H1 (cell line): ENCODE results near the gene ITPK1. TPM values are rescaled to one million over a fixed set of nuclear protein-coding genes. Genes with fewer than 3 reads are reported as not detected.
A peak's percentile ranks its signal among the peaks of the same experiment; 100 is the strongest.

ENCODE experiments used
- CTCF ChIA-PET: fragments of 300-600 bp; sonication (Branson Sonifier 250); formaldehyde crosslinking; loops from one replicate; lab custom pipeline; 2021; ENCODE audit not compliant: partially characterized antibody; lab: Charles Lee
- POLR2A ChIA-PET: fragments of 300-600 bp; sonication (Branson Sonifier 250); formaldehyde crosslinking; loops from one replicate; lab custom pipeline; 2021; ENCODE audit warnings: inconsistent platforms; ENCODE audit not compliant: partially characterized antibody; lab: Charles Lee
- DNase-seq, 2 experiments: peaks; one replicate each; pipeline versions ENCODE4 v3.0.0 to v3.0.0-alpha.2; 2010 to 2022; ENCODE audit warnings: low spot score in 2 of 2, low read depth in 1 of 2, mixed read lengths in 1 of 2
- FAIRE-seq: peaks from 2 replicates; lab custom pipeline; 2011; peaks lifted over from hg19 to GRCh38; lab: Jason Lieb, UNC
- H2AFZ ChIP-seq: 2 replicates; pipeline ENCODE4 v1.8.1; 2012; ENCODE audit warnings: low read length, inconsistent platforms
- H2AK5ac ChIP-seq: 2 replicates; pipeline ENCODE4 v1.6.1; 2013; ENCODE audit warnings: low read depth, low read length
- H2BK120ac ChIP-seq: replicated peaks from 2 replicates; pipeline ENCODE3; 2013; ENCODE audit warnings: low read depth, low read length, inconsistent platforms
- H2BK12ac ChIP-seq: 2 replicates; pipeline ENCODE4 v1.6.1; 2013; ENCODE audit warnings: low read depth, low read length
- H2BK15ac ChIP-seq: 2 replicates; pipeline ENCODE4 v1.6.1; 2013; ENCODE audit warnings: low read length
- H2BK20ac ChIP-seq: 2 replicates; pipeline ENCODE4 v1.6.1; 2013; ENCODE audit warnings: low read length
- H2BK5ac ChIP-seq: 2 replicates; pipeline ENCODE4 v1.6.1; 2013; ENCODE audit warnings: low read depth, low read length
- H3K14ac ChIP-seq: 2 replicates; pipeline ENCODE4 v1.6.1; 2013; ENCODE audit warnings: inconsistent platforms; ENCODE audit not compliant: insufficient read length
- H3K18ac ChIP-seq: 2 replicates; pipeline ENCODE4 v1.6.1; 2013; ENCODE audit warnings: low read length; ENCODE audit errors: extremely low read depth
- H3K23ac ChIP-seq: 2 replicates; pipeline ENCODE4 v1.6.1; 2013; ENCODE audit warnings: inconsistent platforms; ENCODE audit not compliant: insufficient read length
- H3K23me2 ChIP-seq: 2 replicates; pipeline ENCODE4 v1.6.1; 2013; ENCODE audit warnings: low read depth, low read length
- H3K27ac ChIP-seq: 2 replicates; pipeline ENCODE4 v1.6.1; 2011; ENCODE audit warnings: low read depth, low read length, inconsistent platforms
- H3K27me3 ChIP-seq, 4 experiments: replicated peaks in 1 of 4; 1 replicate in 1 of 4; 2 replicates in 3 of 4; pipeline versions ENCODE4 v1.6.1 to v1.8.1; 2011 to 2013; ENCODE audit warnings: low read length in 3 of 4, mild to moderate bottlenecking in 3 of 4, inconsistent platforms in 2 of 4, mixed read lengths in 2 of 4, moderate library complexity in 1 of 4; ENCODE audit not compliant: control insufficient read depth in 3 of 4, insufficient read depth in 3 of 4; ENCODE audit errors: extremely low read depth in 1 of 4
- H3K36me3 ChIP-seq, 4 experiments: 2 replicates each; pipeline versions ENCODE4 v1.6.1 to v1.8.1; 2011 to 2013; ENCODE audit warnings: mild to moderate bottlenecking in 4 of 4, low read length in 3 of 4, moderate library complexity in 2 of 4, control low read depth in 1 of 4, inconsistent platforms in 1 of 4; ENCODE audit not compliant: insufficient read depth in 4 of 4, control insufficient read depth in 2 of 4
- H3K4ac ChIP-seq: replicated peaks from 2 replicates; pipeline ENCODE3; 2013; ENCODE audit warnings: low read length, low read depth, mixed read lengths, inconsistent platforms; ENCODE audit not compliant: insufficient read length
- H3K4me1 ChIP-seq, 4 experiments: replicated peaks in 1 of 4; 1 replicate in 1 of 4; 2 replicates in 3 of 4; pipeline versions ENCODE4 v1.6.1 to v1.8.1; 2011 to 2013; ENCODE audit warnings: low read length in 3 of 4, inconsistent platforms in 2 of 4, mixed read lengths in 1 of 4; ENCODE audit not compliant: insufficient read depth in 4 of 4, control insufficient read depth in 3 of 4
- H3K4me2 ChIP-seq, 2 experiments: 2 replicates each; pipeline versions ENCODE4 v1.6.1 to v1.8.1; 2011 to 2013; ENCODE audit warnings: low read depth in 2 of 2, low read length in 2 of 2, control low read depth in 1 of 2, inconsistent platforms in 1 of 2, mild to moderate bottlenecking in 1 of 2; ENCODE audit not compliant: insufficient read depth in 1 of 2
- H3K4me3 ChIP-seq, 4 experiments: fragments of 200-600, 300-600 bp in 1 of 4; sonication (generic), shearing (Covaris generic), sonication (Bioruptor Twin) in 1 of 4; 2 replicates each; pipeline versions ENCODE4 v1.5.1 to v1.8.1; 2011 to 2016; ENCODE audit warnings: low read length in 4 of 4, low read depth in 3 of 4, control low read depth in 2 of 4, inconsistent platforms in 2 of 4, mild to moderate bottlenecking in 2 of 4, mixed read lengths in 1 of 4, moderate library complexity in 1 of 4; ENCODE audit not compliant: insufficient read depth in 2 of 4; ENCODE audit errors: extremely low read depth in 1 of 4
- H3K56ac ChIP-seq: replicated peaks from 2 replicates; pipeline ENCODE3; 2013; ENCODE audit warnings: low read depth, mild to moderate bottlenecking, mixed read lengths, low read length, inconsistent platforms; ENCODE audit not compliant: insufficient read length
- H3K79me1 ChIP-seq: 2 replicates; pipeline ENCODE4 v1.6.1; 2013; ENCODE audit warnings: low read depth, low read length, control low read depth
- H3K79me2 ChIP-seq, 2 experiments: 2 replicates each; pipeline versions ENCODE4 v1.6.1 to v1.8.1; 2012 to 2013; ENCODE audit warnings: low read length in 2 of 2, mild to moderate bottlenecking in 2 of 2, inconsistent platforms in 1 of 2; ENCODE audit not compliant: insufficient read depth in 2 of 2, control insufficient read depth in 1 of 2
- H3K9ac ChIP-seq, 4 experiments: replicated peaks in 1 of 4; 1 replicate in 1 of 4; 2 replicates in 3 of 4; pipeline versions ENCODE4 v1.6.1 to v1.8.1; 2011 to 2013; ENCODE audit warnings: low read depth in 3 of 4, low read length in 3 of 4, control low read depth in 2 of 4, mild to moderate bottlenecking in 2 of 4, moderate library complexity in 2 of 4, inconsistent platforms in 1 of 4; ENCODE audit errors: extremely low read depth in 1 of 4
- H3K9me3 ChIP-seq, 2 experiments: 2 replicates each; pipeline versions ENCODE4 v1.6.1 to v1.8.1; 2012 to 2013; ENCODE audit warnings: mild to moderate bottlenecking in 2 of 2, moderate library complexity in 2 of 2, control low read depth in 1 of 2, inconsistent platforms in 1 of 2, low read depth in 1 of 2, low read length in 1 of 2, mixed read lengths in 1 of 2; ENCODE audit not compliant: insufficient read depth in 2 of 2
- H4K20me1 ChIP-seq, 2 experiments: replicated peaks in 1 of 2; 2 replicates each; pipeline versions ENCODE3 to v1.8.1; 2011 to 2013; ENCODE audit warnings: inconsistent platforms in 2 of 2, low read length in 2 of 2, mild to moderate bottlenecking in 1 of 2; ENCODE audit not compliant: insufficient read depth in 2 of 2, control insufficient read depth in 1 of 2
- H4K5ac ChIP-seq: 2 replicates; pipeline ENCODE4 v1.6.1; 2013; ENCODE audit warnings: low read length, low read depth, mixed read lengths, inconsistent platforms; ENCODE audit not compliant: insufficient read length
- H4K8ac ChIP-seq: 2 replicates; pipeline ENCODE4 v1.8.0; 2013; ENCODE audit warnings: mild to moderate bottlenecking, moderate library complexity, low read length, inconsistent platforms; ENCODE audit not compliant: insufficient read depth; ENCODE audit errors: extremely low read depth
- H4K91ac ChIP-seq: replicated peaks from 2 replicates; pipeline ENCODE3; 2013; ENCODE audit warnings: low read length, mixed read lengths, inconsistent platforms; ENCODE audit not compliant: insufficient read length
- BACH1 ChIP-seq: IDR thresholded peaks from 2 replicates; pipeline ENCODE4 v1.6.1; 2012; ENCODE audit warnings: low read length, improper control_type of control experiment
- CHD2 ChIP-seq: IDR thresholded peaks from 2 replicates; pipeline ENCODE4 v1.6.1; 2012; ENCODE audit warnings: low read length, improper control_type of control experiment
- CREB1 ChIP-seq: IDR thresholded peaks from 2 replicates; pipeline ENCODE4 v1.6.1; 2012; ENCODE audit warnings: inconsistent platforms
- GTF2F1 ChIP-seq: IDR thresholded peaks from 2 replicates; pipeline ENCODE4 v1.6.1; 2012; ENCODE audit warnings: low read depth, low read length, improper control_type of control experiment, borderline replicate concordance
- HDAC2 ChIP-seq, 2 experiments: fragments of 300-600 bp in 1 of 2; sonication (generic) in 1 of 2; IDR thresholded peaks; 2 replicates each; pipeline ENCODE4 v1.6.1; 2011 to 2012; ENCODE audit warnings: low read depth in 2 of 2, low read length in 2 of 2, mild to moderate bottlenecking in 2 of 2, moderate library complexity in 2 of 2, borderline replicate concordance in 1 of 2, inconsistent platforms in 1 of 2
- HDAC6 ChIP-seq: IDR thresholded peaks from one replicate; pipeline ENCODE4 v1.7.1; 2012; ENCODE audit warnings: low read depth, mild to moderate bottlenecking, inconsistent platforms, low read length, moderate library complexity
- KDM1A ChIP-seq: fragments of 200-600, 300-600 bp; sonication (generic); IDR thresholded peaks from 2 replicates; pipeline ENCODE4 v1.7.1; 2016; ENCODE audit warnings: mild to moderate bottlenecking, low read length, borderline replicate concordance
- NRF1 ChIP-seq: IDR thresholded peaks from 2 replicates; pipeline ENCODE4 v1.6.1; 2011; ENCODE audit warnings: mild to moderate bottlenecking, low read depth, low read length, improper control_type of control experiment
- POLR2AphosphoS5 ChIP-seq: IDR thresholded peaks from 2 replicates; pipeline ENCODE4 v1.6.1; 2011; ENCODE audit warnings: low read depth, low read length
- SIN3A ChIP-seq, 2 experiments: IDR thresholded peaks in 1 of 2; conservative IDR thresholded peaks in 1 of 2; 2 replicates each; pipeline ENCODE4 v1.6.1; 2011 to 2012; ENCODE audit warnings: low read length in 2 of 2, improper control_type of control experiment in 1 of 2, low read depth in 1 of 2, mild to moderate bottlenecking in 1 of 2
- SIX5 ChIP-seq: IDR thresholded peaks from 2 replicates; pipeline ENCODE4 v1.6.1; 2011; ENCODE audit warnings: mild to moderate bottlenecking, low read depth, low read length
- SP4 ChIP-seq: IDR thresholded peaks from 2 replicates; pipeline ENCODE4 v1.6.1; 2012; ENCODE audit warnings: low read length, inconsistent platforms
- TBP ChIP-seq: IDR thresholded peaks from 2 replicates; pipeline ENCODE4 v1.6.1; 2011; ENCODE audit warnings: low read depth, low read length, improper control_type of control experiment
- WGBS, 2 experiments: shearing (Covaris generic) in 1 of 2; methylation state at CpG; one replicate each; pipeline versions ENCODE4 v1.1.6 to v1.1.7; 2013 to 2015; ENCODE audit warnings: low lambda C conversion rate in 2 of 2, mixed read lengths in 2 of 2, inconsistent platforms in 1 of 2, low coverage in 1 of 2, missing lambda C conversion rate in 1 of 2; ENCODE audit not compliant: insufficient replicate concordance in 2 of 2, insufficient coverage in 1 of 2, insufficient read length in 1 of 2; ENCODE audit errors: extremely low coverage in 1 of 2, missing lambda C conversion rate in 1 of 2; 5-methylcytosine and 5-hydroxymethylcytosine counted together
- polyA plus RNA-seq, 7 experiments: library from polyadenylated mRNA; depleted of rRNA in 3 of 7; stranded (reverse) in 5 of 7; unstranded in 2 of 7; fragments of >200 nt in 5 of 7; fragments of 200-250 nt in 2 of 7; gene quantifications; 1 replicate in 5 of 7; 2 replicates in 1 of 7; 4 replicates in 1 of 7; pipeline versions ENCODE4 v1.2.1 to v1.2.3, GENCODE V29; 2011 to 2013; ENCODE audit warnings: missing spikeins in 2 of 7, mixed read lengths in 2 of 7
- total RNA-seq: library from RNA; stranded (reverse); fragmentation: NEBNext Ultra II Directional; extraction: Animal tissue kit (Norgen Biotek cat#: 25700); gene quantifications from 2 replicates; pipeline ENCODE4 v1.2.1, GENCODE V29; 2021

Gene ITPK1
- total and polyA plus RNA-seq, 2 of the 8 experiments (the other 6 are each of a cell fraction or from before 2014, with no cell fraction given), result 108 to 143 TPM

DNA sequence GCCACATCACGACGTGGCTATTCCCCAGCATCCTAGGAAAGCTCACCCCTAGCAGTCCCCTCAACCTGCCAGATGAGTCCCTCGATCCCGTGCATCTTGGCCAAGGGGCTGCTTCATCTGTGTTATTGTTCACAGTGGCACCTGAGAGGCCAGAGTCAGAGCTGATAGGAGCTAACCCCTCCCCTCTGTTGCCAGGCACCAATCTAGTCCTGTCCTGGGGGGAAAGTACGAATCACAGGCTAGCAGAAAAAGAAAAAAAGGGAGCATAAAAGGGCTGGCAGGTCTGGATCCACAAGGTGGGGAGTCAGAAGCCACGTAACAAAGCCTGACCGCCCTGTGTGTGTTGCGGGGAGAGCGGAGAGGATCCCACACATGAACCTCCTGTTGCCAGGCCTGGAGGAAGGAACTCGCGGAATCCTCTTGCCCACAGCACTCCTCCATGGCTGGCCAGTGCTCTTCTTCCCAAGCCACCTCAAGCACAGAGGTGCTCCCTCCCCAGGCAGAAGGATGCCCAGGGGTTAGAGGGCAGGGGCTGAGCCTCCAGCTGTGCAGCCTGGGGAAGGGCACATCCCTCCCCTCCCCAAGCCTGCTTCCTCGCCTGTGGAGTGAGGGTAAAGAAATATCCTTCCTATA, 91.8 kb downstream of the ITPK1 start:
- Histone ChIP-seq H2BK120ac (no peak overlapping the region), H2BK20ac (no peak overlapping the region), H3K56ac (no peak overlapping the region), H3K18ac (no peak overlapping the region), H3K27me3 (no peaks in the 10 kb centered on the region), H3K4me2 (no peak overlapping the region), H3K79me1 (peaks cover 32% of the 10 kb centered on the region; the same call in 1 of the 2 replicates), H2AFZ (no peak overlapping the region), H2BK15ac (0 out of 2 replicates have a peak overlapping the region, but pooled peaks have one; percentile 25), H4K8ac (peak overlapping the region; percentile 1; the same call in 1 of the 2 replicates), H3K23me2 (no peaks in the 10 kb centered on the region), H3K4me3 (no peak overlapping the region), H4K20me1 (peaks cover 11 to 18% of the 10 kb centered on the region in 2 experiments), H3K4me1 (peaks cover 4 to 29% (median 16%) of the 10 kb centered on the region in 4 experiments), H3K9ac (no peak overlapping the region), H2AK5ac (0 out of 2 replicates have a peak overlapping the region, but pooled peaks have one; percentile 39), H3K27ac (no peak overlapping the region; the same call in 1 of the 2 replicates), H4K5ac (peak overlapping the region; percentile 10), H2BK5ac (peak overlapping the region; percentile 6; the same call in 1 of the 2 replicates), H4K91ac (no peak overlapping the region), H3K4ac (no peak overlapping the region), H2BK12ac (0 out of 2 replicates have a peak overlapping the region, but pooled peaks have one; percentile 30), H3K36me3 (no peaks in the 10 kb centered on the region), H3K9me3 (no peaks in the 10 kb centered on the region), H3K79me2 (peaks cover 0 to 86% of the 10 kb centered on the region in 2 experiments; a peak in 2 of 4 replicates), H3K14ac (peak overlapping the region; percentile 43), H3K23ac (no peak overlapping the region)
- 85% methylated on average over 12 of the region's 12 CpGs; no CpG with 5 or more reads in 1 of the 2 experiments for WGBS, 2 experiments
- DNase-seq, result no peak
- ChIA-PET POLR2A (interaction anchor here (1.0 kb wide), 1 partner anchor 9 kb away, joined by 3 read pairs; no protein-coding TSS in a partner anchor), CTCF (interaction anchor here (0.6 to 8.8 kb wide), 14 partner anchors 10 to 143 kb away, joined by 3 to 71 read pairs (median 4); no protein-coding TSS in a partner anchor)
- no peak for FAIRE-seq
- TF ChIP-seq GTF2F1, result no peak
- TF ChIP-seq HDAC6, result no peak
- TF ChIP-seq NRF1, result no peak
- no peak for TF ChIP-seq CREB1
- no peak for TF ChIP-seq KDM1A
- no peak for TF ChIP-seq BACH1
- TF ChIP-seq SIN3A (conservative IDR thresholded peaks at IDR 0.05 in 1 of 2, IDR thresholded peaks at IDR 0.05 in 1 of 2; ENCODE audit: low read depth in 1 of 2, low read length in 2 of 2), result no peak
- no peak for TF ChIP-seq HDAC2 (IDR thresholded peaks at IDR 0.05; ENCODE audit: borderline replicate concordance in 1 of 2, low read depth in 2 of 2, low read length in 2 of 2)
- no peak for TF ChIP-seq SIX5
- TF ChIP-seq TBP, result no peak
- TF ChIP-seq POLR2AphosphoS5, result no peak
- no peak for TF ChIP-seq CHD2
- no peak for TF ChIP-seq SP4
